GM19328 (cell line): ENCODE results near the gene ABCA7.
A peak's percentile ranks its signal among the peaks of the same experiment; 100 is the strongest.

ENCODE experiments used
- ATAC-seq: cut with Tn5 transposase; IDR thresholded peaks from one replicate; pipeline ENCODE4 v1.9.1; 2021; ENCODE audit warnings: mild to moderate bottlenecking, moderate library complexity; ENCODE audit not compliant: unreplicated experiment

ABCA7 gene

DNA sequence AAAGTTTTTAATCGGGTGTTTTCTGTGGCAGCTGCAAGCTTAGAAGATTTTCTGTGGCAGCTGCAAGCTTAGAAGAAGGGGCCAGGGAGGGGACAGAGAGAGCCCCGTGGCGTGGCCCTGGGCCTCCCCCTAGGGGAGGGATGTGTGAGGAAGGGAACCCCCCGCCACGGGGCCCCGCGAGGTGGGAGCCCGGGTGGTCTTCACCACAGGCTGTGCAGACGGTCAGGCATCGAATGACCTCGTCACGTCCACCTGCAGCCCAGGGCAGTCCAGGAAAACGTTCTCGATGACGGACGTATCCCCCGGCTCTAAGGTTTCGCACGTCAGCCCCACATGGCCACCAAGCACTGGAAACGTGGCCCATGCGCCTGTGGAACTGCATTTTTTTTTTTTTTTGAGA lies 46.7 kb downstream of the ABCA7 start:
- ATAC-seq, result no peak

- ATAC-seq, result no peak
Measured at GRCh38 chr19:1087813-1088415, 48.0 kb downstream of the ABCA7 start.

- no peak for ATAC-seq
Measured at GRCh38 chr19:1088416-1089010, 48.6 kb downstream of the ABCA7 start.

DNA sequence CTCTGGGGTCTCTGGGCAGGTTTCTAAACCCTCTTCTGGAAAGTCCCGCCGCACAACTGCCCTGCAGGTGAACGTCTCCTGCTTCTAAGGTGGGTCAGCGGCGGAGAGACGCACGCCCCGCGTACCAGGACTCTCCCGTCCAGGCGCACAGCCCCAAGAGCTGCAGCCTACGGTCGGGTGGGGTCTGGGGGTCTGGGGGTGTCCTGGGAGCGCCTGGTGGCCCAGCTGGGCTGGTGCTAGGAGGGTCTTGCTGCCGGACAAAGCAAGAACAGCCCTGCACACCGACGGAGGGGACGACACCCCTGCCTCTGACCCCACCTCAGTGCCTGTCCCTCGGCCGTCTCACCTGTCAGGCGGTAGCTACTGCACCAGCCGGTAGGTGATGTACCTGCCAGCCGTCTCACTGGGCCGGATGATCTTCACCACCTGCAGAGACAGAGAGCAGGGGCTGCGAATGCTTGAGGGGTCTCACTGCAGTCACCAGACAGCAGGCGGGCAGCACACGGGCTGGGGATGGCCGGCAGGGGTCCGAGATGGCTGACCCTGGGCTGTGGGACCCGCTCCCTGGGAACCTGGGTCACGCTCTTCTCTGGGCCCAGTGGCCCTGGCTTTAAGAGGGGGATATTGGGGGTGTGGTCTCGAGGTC lies 49.3 kb downstream of the ABCA7 start:
- ATAC-seq, result no peak

DNA sequence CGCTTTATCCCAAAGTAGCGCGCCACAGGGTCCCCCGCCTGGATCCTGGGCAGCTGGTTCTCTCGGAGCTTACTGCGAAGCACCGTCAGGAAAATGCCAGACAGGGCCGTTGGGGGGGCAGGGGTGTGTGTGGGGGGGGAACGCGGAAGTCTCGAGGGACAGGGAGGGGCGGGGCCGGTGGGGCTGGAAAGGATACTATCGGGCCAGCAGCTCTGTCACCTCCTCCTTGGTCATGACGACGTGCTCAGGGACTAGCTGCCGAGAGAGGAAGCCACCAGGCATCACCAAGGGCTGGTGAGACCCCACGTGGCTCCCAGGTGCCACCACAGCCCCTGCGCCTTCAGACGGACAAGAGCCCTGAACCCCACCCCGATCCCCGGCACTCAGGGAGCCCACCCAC lies 50.0 kb downstream of the ABCA7 start:
- ATAC-seq, result no peak

DNA sequence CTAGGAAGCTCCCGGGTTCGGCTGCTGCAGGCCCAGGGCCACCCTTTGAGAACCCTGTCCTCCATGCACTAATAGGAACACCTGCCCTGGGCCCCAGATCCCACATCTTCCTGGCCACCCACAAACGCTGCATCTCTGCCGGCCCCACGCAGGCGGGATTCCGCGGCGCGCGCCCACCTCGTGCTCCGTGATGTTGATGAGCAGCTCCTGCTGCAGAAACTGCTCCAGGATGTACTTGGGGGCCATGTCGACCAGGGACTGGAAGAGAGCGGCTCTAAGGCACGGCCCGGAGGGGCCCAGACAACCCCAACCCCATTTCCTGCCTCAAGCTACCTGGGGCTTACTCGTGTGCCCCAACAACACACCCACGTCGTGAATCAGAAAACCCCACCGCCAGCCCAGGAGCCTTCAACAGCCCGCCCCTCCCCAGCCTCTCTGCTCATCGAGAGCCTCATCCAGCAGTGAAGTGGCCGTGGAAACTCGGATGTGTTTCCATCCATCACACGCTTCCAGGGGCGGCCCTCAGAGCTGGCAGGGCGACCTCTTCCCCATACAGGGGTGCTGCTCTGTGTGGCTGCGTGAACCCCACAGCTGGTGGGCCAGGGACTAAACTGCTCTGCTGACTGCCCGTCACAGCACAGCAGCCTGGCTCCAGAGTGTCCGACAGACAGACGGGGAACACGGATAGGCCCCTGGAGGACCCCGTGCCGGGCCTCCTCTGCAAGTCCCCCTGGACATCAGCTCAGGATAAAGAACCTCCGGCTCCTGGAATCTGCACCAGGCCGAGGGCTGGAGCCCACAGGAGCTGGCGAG lies 51.0 kb downstream of the ABCA7 start:
- ATAC-seq, result no peak

GRCh38 chr19:1091544-1092175 lies 51.8 kb downstream of the ABCA7 start:
- ATAC-seq, result no peak

GRCh38 chr19:1093330-1093729 lies 53.4 kb downstream of the ABCA7 start:
- no peak for ATAC-seq

- ATAC-seq, result no peak
Measured at GRCh38 chr19:1093811-1094553, 54.1 kb downstream of the ABCA7 start.

DNA sequence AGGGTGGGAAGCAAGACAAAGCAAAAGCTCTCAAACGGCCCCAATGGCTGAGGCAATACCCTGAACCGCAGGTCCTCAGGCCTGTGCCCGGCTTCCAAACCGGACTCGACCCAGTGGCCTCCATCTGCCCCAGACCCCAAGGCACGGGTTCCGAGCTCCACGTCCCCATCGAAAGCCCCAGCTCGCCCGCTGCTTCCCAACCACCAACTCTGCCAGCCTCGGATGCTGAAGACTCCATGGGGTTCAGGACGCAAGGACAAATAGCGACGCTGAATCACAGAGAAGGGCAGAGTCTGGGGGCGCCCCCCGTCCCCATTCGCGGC lies 54.7 kb downstream of the ABCA7 start:
- no peak for ATAC-seq

DNA sequence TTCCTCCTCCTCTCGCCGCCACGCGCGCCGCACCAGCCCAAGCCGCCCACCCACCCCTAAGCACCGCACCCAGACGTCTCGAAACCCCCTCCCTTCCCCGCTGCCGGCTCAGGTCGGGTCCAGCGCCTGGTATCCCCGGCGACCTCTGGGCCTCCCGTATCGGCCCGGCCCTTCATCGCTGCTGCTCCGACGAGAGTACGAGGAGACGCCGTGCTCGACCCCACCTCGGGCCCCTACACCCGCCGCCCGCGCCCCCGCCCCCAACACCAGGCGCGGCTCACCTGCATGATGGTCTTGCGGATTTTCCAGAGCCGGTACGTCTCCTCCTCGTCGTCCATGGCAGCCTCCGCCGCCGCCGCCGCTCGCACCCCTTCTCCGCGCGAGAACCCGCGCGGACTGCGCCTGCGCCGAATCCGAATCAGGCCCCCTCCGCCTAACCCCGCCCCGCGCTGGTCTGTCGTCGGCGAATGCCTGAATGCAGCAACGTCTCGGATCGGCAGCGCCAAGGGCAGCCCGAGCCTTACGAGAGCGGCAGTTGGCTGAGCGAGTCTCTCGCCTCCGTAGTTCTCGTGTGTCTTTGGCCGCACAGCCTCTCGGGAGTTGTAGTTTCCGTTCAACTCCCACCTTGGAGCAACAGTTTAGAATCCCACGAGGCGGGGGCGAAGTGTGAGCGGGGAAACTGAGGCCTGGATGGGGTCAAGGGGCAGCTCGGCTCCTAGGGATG lies 55.2 kb downstream of the ABCA7 start, which contains the start of gene POLR2E:
Gene POLR2E (minus strand): TSS at position 398 of the 724 bp plus-strand sequence. CDS start 60 bp downstream, at position 338.
- ATAC-seq, result peak; percentile 77

DNA sequence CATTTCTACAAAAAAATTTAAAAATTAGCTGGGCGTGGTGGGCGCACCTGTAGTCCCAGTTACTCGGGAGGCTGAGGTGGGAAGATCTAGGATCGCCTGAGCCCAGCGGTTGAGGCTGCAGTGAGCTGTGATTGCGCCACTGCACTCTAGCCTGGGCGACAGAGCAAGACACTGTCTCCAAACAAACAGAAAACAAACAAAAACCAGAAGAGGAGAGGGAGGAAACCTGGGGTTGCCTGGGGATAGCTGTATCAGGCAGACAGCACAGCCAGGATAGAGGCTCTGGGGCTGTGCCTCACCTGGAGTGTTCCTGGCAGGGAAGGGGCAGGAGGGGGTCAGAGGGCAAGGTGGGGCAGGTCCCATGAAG lies 57.9 kb downstream of the ABCA7 start:
- ATAC-seq, result no peak

GRCh38 chr19:1098177-1099051 lies 58.5 kb downstream of the ABCA7 start:
- ATAC-seq, result no peak

DNA sequence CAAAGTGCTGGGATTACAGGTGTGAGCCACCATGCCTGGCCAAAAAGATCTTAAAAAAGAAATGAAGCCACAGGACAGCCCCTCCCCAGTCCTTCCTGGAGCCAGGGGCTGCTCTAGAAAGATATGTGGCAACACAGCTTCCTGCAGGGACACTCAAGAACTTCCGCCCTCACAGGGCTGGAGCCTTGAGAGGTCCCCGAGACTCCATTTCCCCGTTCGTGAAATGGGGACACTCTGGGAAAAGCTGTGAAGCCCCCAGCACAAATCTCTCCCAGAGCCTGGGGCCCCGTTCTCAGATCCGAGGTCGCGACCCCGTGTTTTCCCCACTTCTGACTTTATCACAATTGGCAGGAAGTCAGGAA lies 61.4 kb downstream of the ABCA7 start:
- ATAC-seq, result no peak

DNA sequence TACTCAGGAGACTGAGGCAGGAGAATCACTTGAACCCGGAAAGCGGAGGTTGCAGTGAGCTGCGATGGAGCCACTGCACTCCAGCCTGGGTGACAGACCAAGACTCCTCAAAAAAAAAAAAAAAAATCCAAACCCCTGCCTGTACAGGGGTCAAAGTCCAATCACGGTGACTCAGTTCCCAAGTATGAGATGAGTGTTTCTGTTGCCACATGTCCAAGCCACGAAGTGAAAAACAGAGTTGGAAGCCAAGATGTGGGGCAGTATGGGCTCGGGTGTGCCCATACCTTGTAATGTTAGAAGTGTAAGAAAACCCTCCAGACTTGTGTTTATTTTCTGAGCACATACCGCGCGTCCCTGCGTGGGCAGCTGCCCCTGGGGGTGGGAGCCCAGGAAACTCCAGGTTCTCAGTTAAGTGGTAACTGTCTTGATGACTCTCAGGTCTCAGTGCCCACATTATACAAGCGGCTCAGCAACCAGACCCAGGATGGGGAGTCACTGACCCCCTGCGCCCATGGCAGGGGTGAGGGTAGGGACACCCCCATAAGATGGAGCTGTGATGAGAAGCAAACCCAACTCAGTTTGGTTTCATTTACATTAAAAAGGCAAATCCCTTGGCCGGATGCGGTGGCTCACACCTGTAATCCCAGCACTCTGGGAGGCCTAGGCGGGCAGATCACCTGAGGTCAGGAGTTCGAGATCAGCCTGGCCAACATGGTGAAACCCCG lies 62.7 kb downstream of the ABCA7 start:
- ATAC-seq, result no peak

- no peak for ATAC-seq
Measured at GRCh38 chr19:1103132-1103707, 63.3 kb downstream of the ABCA7 start.

DNA sequence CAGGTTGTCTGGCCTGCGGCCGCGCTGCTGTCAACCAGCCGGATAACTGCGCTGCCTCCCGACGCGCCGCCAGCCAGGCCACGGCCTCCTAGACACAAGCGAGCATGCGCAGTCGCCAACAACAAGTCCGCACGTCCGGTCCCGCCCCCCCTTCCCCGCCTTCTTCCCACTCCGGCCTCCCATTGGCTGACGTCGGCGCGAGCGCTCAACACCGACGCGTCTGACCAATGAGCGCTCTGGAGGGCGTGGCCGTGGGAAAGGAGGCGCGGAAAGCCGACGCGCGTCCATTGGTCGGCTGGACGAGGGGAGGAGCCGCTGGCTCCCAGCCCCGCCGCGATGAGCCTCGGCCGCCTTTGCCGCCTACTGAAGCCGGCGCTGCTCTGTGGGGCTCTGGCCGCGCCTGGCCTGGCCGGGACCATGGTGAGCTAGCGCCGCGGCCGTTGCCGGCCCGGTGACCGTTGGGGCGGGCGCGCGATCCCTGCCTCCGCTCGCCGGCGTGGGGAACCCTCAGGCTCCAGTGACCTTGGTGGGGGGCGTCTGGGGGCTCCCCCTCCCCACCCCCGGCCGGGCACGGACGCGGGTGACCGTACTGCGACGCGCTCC lies 63.9 kb downstream of the ABCA7 start, which contains the start of gene GPX4:
Gene GPX4 (plus strand): TSS at position 287 of the 603 bp plus-strand sequence. CDS start 50 bp downstream, at position 337.
- ATAC-seq, result peak; percentile 68
